Fibroblast of lung (primary cell): ENCODE data around the gene DRC7. TPM values are rescaled to one million over a fixed set of nuclear protein-coding genes. Genes with fewer than 3 reads are reported as not detected.
A peak's percentile ranks its signal among the peaks of the same experiment; 100 is the strongest.

Experiments
- DNase-seq, 2 donors: peaks; one replicate each; pipeline versions ENCODE4 v3.0.0 to v3.0.0-alpha.2; 2010; ENCODE audit warnings: low read depth in 2 of 2
- H2AFZ ChIP-seq: 2 replicates; pipeline ENCODE4 v1.5.1; 2012; ENCODE audit warnings: low read length, control low read depth, inconsistent platforms
- H3K27ac ChIP-seq: 2 replicates; pipeline ENCODE4 v1.5.1; 2011; ENCODE audit warnings: low read length, control low read depth; ENCODE audit not compliant: insufficient read depth
- H3K27me3 ChIP-seq: 2 replicates; pipeline ENCODE4 v1.5.1; 2011; ENCODE audit warnings: mild to moderate bottlenecking, low read length; ENCODE audit not compliant: control insufficient read depth, insufficient read depth
- H3K36me3 ChIP-seq: 2 replicates; pipeline ENCODE4 v1.5.1; 2011; ENCODE audit warnings: low read length; ENCODE audit not compliant: control insufficient read depth, insufficient read depth
- H3K4me1 ChIP-seq: 2 replicates; pipeline ENCODE4 v1.5.1; 2011; ENCODE audit warnings: low read length; ENCODE audit not compliant: control insufficient read depth, insufficient read depth; ENCODE audit errors: extremely low read depth
- H3K4me2 ChIP-seq: 2 replicates; pipeline ENCODE4 v1.5.1; 2011; ENCODE audit warnings: low read length, control low read depth; ENCODE audit not compliant: insufficient read depth; ENCODE audit errors: extremely low read depth
- H3K4me3 ChIP-seq, 4 experiments: fragments of 200-600 bp in 1 of 4; sonication (generic) in 1 of 4; replicated peaks in 1 of 4; 2 replicates each; pipeline ENCODE4 v1.5.1; 2011 to 2016; ENCODE audit warnings: low read length in 4 of 4, low read depth in 3 of 4, mild to moderate bottlenecking in 3 of 4, control low read depth in 2 of 4, inconsistent platforms in 1 of 4, mixed read lengths in 1 of 4; ENCODE audit not compliant: insufficient read depth in 1 of 4; ENCODE audit errors: control extremely low read depth in 1 of 4
- H3K79me2 ChIP-seq: 2 replicates; pipeline ENCODE4 v1.5.1; 2012; ENCODE audit warnings: mild to moderate bottlenecking, low read length, inconsistent platforms; ENCODE audit not compliant: control insufficient read depth, insufficient read depth
- H3K9ac ChIP-seq: 2 replicates; pipeline ENCODE4 v1.5.1; 2011; ENCODE audit warnings: mild to moderate bottlenecking, low read length, control low read depth; ENCODE audit not compliant: insufficient read depth
- H3K9me3 ChIP-seq: 2 replicates; pipeline ENCODE4 v1.5.1; 2012; ENCODE audit warnings: low read depth, low read length; ENCODE audit not compliant: control insufficient read depth, insufficient read depth
- H4K20me1 ChIP-seq: 2 replicates; pipeline ENCODE4 v1.5.1; 2011; ENCODE audit warnings: low read length; ENCODE audit not compliant: control insufficient read depth, insufficient read depth; ENCODE audit errors: extremely low read depth
- EZH2 ChIP-seq: IDR thresholded peaks from 2 replicates; pipeline ENCODE4 v1.5.1; 2012; ENCODE audit warnings: low read length, control low read depth, mild to moderate bottlenecking; ENCODE audit errors: missing control alignments
- polyA plus RNA-seq, 2 donors: library from polyadenylated mRNA; depleted of rRNA in 1 of 2; stranded (reverse) in 1 of 2; unstranded in 1 of 2; fragments of >200 nt; gene quantifications; 2 replicates each; pipeline ENCODE4 v1.2.1, GENCODE V29; 2011 to 2012; ENCODE audit warnings: missing spikeins in 1 of 2
- total RNA-seq: library from RNA; depleted of rRNA; stranded (reverse); fragments of >200 nt; gene quantifications from 2 replicates; pipeline ENCODE4 v1.2.1, GENCODE V29; 2014
- TF ChIP-seq, protein P1 (sequence below), 2 donors: IDR thresholded peaks in 1 of 2; conservative IDR thresholded peaks in 1 of 2; 1 replicate in 1 of 2; 2 replicates in 1 of 2; pipeline ENCODE4 v1.5.1; 2011 to 2012; ENCODE audit warnings: low read length in 2 of 2, control low read depth in 1 of 2, inconsistent platforms in 1 of 2, low read depth in 1 of 2, mild to moderate bottlenecking in 1 of 2

Gene DRC7
- total and polyA plus RNA-seq, 2 donors (not counting 1 experiment from before 2014, with no cell fraction given) = not detected

DNA sequence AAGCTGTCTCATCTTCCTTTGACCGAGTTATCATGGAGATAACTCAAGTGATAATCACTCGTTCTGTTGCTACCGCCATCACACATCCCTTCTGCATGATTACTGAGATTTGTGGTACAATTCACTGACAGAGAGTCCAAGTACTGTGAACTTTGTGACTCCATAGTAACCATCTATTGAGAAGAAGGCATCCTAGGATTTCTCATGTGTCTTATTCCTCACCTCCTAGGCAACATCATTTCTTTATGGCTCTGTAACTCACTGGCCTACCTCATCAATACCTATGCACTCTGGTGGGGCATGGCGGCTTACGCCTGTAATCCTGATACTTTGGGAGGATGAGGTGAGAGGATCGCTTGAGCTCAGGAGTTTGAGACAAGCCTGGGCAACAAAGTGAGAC, 19.4 kb downstream of the DRC7 start:
- Histone ChIP-seq H3K4me1 (no peaks in the 10 kb centered on the region), H3K9me3 (no peaks in the 10 kb centered on the region), H3K27me3 (peaks cover 16% of the 10 kb centered on the region), H3K4me2 (no peak overlapping the region), H4K20me1 (no peaks in the 10 kb centered on the region), H2AFZ (no peak overlapping the region), H3K79me2 (no peaks in the 10 kb centered on the region), H3K9ac (no peak overlapping the region), H3K36me3 (no peaks in the 10 kb centered on the region), H3K27ac (no peak overlapping the region), H3K4me3 (no peak overlapping the region)
- TF ChIP-seq, protein P1, sequence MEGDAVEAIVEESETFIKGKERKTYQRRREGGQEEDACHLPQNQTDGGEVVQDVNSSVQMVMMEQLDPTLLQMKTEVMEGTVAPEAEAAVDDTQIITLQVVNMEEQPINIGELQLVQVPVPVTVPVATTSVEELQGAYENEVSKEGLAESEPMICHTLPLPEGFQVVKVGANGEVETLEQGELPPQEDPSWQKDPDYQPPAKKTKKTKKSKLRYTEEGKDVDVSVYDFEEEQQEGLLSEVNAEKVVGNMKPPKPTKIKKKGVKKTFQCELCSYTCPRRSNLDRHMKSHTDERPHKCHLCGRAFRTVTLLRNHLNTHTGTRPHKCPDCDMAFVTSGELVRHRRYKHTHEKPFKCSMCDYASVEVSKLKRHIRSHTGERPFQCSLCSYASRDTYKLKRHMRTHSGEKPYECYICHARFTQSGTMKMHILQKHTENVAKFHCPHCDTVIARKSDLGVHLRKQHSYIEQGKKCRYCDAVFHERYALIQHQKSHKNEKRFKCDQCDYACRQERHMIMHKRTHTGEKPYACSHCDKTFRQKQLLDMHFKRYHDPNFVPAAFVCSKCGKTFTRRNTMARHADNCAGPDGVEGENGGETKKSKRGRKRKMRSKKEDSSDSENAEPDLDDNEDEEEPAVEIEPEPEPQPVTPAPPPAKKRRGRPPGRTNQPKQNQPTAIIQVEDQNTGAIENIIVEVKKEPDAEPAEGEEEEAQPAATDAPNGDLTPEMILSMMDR (conservative IDR thresholded peaks at IDR 0.05 in 1 of 2, IDR thresholded peaks at IDR 0.05 in 1 of 2; ENCODE audit: low read depth in 1 of 2, low read length in 2 of 2) = no peak
- TF ChIP-seq EZH2 = no peak
- no peak for DNase-seq

DNA sequence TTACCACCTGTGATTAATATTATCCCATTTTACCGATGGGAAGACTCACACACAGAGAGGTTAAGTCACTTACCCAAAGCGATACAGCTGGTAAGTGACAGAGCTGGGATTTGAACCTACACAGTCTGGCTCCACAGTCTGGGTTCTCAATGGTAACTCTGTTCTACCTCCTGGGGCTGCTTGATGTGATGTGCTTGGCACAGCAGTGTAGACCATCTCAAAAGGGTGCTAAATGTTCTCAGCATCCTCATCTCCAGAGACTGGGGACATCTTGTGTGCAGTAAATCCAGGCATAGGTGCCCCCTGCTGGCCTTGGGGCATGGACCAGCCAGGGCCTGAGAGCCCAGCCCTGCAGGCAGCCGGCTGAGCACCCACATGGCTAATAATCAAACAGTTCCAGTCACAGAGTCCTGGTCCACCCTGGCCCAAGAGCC, 25.6 kb downstream of the DRC7 start:
- TF ChIP-seq, protein P1 (conservative IDR thresholded peaks at IDR 0.05 in 1 of 2, IDR thresholded peaks at IDR 0.05 in 1 of 2; ENCODE audit: low read depth in 1 of 2, low read length in 2 of 2) = peak; percentile 46 to 73
- no peak for TF ChIP-seq EZH2
- H3K4me3 ChIP-seq = no peak overlapping the region
- no peaks in the 10 kb centered on the region for H3K36me3 ChIP-seq
- peak; percentile 36 to 59 for DNase-seq
- no peaks in the 10 kb centered on the region for H3K9me3 ChIP-seq
- peaks cover 5% of the 10 kb centered on the region for H3K27me3 ChIP-seq
- H3K27ac ChIP-seq = no peak overlapping the region
- H4K20me1 ChIP-seq = no peaks in the 10 kb centered on the region
- no peak overlapping the region for H3K9ac ChIP-seq
- H3K4me1 ChIP-seq = no peaks in the 10 kb centered on the region
- no peak overlapping the region for H3K4me2 ChIP-seq
- H2AFZ ChIP-seq = no peak overlapping the region
- no peaks in the 10 kb centered on the region for H3K79me2 ChIP-seq

DNA sequence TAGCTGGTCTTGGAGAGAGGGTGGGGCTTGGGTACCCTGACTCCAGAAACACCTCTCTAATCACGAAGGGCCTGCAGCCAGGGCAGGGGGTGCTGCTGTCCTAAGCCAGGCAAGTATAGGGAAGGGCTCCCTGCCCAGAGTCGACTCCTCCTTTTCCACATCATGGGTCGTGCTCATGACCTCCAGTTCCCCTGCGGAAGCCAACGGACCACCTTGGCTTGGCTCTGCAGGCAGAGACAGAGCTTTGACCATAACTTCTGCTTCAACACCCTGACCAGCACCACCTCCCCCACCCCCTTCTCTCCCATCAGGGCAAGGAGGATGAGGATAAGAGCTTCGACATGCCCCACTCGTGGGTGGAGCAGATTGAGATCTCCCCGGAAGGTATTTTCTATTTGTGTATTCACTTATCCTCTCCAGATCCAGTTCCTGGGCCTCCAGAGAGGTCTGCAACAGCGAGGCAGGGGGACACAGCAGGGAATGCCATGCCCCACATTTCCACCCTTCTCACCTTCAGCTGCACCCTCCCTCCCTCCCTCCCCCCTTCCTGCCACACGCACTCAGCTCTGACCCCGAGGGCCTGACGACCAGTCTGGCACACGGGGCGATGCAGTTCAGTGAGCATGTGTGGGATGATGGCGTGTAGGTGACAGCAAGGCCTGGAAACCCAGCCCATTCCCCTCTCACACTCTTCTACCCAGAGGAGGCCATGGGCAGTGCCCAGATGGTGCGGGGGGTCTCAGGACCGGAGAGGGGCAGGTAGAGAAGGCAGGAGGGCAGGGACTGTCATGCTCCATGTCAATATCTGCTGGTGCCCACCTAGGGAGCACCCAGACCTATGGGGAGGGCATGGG, 27.0 kb downstream of the DRC7 start:
- Histone ChIP-seq H3K79me2 (no peaks in the 10 kb centered on the region), H2AFZ (no peak overlapping the region), H3K4me3 (no peak overlapping the region), H4K20me1 (no peaks in the 10 kb centered on the region), H3K36me3 (no peaks in the 10 kb centered on the region), H3K27ac (no peak overlapping the region), H3K27me3 (no peaks in the 10 kb centered on the region), H3K9me3 (no peaks in the 10 kb centered on the region), H3K9ac (no peak overlapping the region), H3K4me1 (no peaks in the 10 kb centered on the region), H3K4me2 (no peak overlapping the region)
- TF ChIP-seq EZH2 = no peak
- TF ChIP-seq, protein P1 (conservative IDR thresholded peaks at IDR 0.05 in 1 of 2, IDR thresholded peaks at IDR 0.05 in 1 of 2; ENCODE audit: low read depth in 1 of 2, low read length in 2 of 2) = no peak
- DNase-seq = no peak
